Activated naive CD4-positive, alpha-beta T cell treated with anti-CD3 and anti-CD28 coated beads, Interleukin-2, amount 50 U/mL, for 72 hours (primary cell): ENCODE data around the gene CDH18. TPM values are rescaled to one million over a fixed set of nuclear protein-coding genes. Genes with fewer than 3 reads are reported as not detected.

Experiments
- ATAC-seq, 2 donors: fragments of 150-1000 bp; cut with Tn5 transposase; 2 replicates each; pipeline ENCODE4 v1.10.0; 2021; ENCODE audit warnings: mild to moderate bottlenecking in 2 of 2, moderate library complexity in 2 of 2
- DNase-seq, 2 donors: peaks; one replicate each; pipeline ENCODE4 v3.0.0; 2021 to 2022; ENCODE audit warnings: low spot score in 2 of 2
- H3K27ac Mint-ChIP-seq, 2 donors: one replicate each; pipeline ENCODE4 v1.8.0; 2022; ENCODE audit warnings: mild to moderate bottlenecking in 2 of 2, mixed read lengths in 2 of 2
- H3K36me3 Mint-ChIP-seq, 2 donors: one replicate each; pipeline ENCODE4 v1.8.0; 2022; ENCODE audit warnings: mixed read lengths in 2 of 2
- H3K9me3 Mint-ChIP-seq, 2 donors: one replicate each; pipeline ENCODE4 v1.8.0; 2022; ENCODE audit warnings: mixed read lengths in 2 of 2
- total RNA-seq, 2 donors: library from RNA; stranded (reverse); gene quantifications; one replicate each; pipeline ENCODE4 v1.2.3, GENCODE V29; 2022

The CDH18 gene
- total RNA-seq, 2 donors from 2014 or later = not detected

GRCh38 chr5:19959830-19960384 lies 28.1 kb downstream of the CDH18 start:
- no peak overlapping the region for H3K27ac Mint-ChIP-seq

DNA sequence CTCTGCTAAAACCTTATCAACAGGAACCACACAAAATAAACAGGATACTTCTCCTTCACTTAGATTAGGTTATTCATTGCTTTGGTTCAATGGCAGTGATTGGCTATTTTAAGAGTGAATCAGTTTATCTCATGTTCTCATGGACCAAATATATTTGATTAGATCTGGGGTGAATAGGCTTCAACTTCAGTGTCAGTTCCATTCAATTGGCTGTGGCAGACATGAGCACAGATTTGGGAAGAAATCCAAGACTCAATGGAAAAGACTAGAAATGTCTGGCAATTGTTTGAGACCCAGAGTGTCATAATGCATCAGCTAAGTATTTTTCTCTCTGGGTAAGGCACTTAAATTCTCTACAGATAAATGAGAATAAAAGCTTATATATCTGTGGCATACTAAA lies 37.1 kb downstream of the CDH18 start:
- no peak for ATAC-seq
- no peak overlapping the region for H3K27ac Mint-ChIP-seq

More at GRCh38 chr5:19959830-19960384, 28.1 kb downstream of the CDH18 start:
- DNase-seq (no peak), ATAC-seq (no peak)
- H3K9me3 Mint-ChIP-seq = peaks cover 18% of the 10 kb centered on the region in 2 donors
- H3K36me3 Mint-ChIP-seq = no peaks in the 10 kb centered on the region

DNA sequence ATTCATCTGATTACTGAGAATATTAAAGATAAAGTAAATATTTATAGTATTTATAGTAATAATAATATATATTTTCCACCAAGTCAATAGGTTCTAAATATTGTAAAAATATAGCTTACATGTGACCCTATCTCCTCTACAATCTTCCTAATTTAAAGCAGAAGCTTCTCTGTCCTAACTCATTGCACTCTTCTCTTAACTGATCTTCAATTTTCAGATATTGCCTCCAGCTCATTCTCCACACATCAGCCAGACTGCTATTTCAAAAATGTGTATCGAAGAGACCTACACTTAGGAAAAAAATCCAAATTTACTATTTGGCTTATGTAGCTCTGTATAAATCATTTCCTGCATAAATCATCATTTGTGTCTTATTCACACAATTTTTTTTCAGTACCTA lies 47.8 kb downstream of the CDH18 start:
- H3K9me3 Mint-ChIP-seq = peaks cover 9 to 13% of the 10 kb centered on the region in 2 donors
- DNase-seq = no peak
- ATAC-seq = no peak
- no peaks in the 10 kb centered on the region for H3K36me3 Mint-ChIP-seq
- H3K27ac Mint-ChIP-seq = no peak overlapping the region

More for the DNA sequence above, 37.1 kb downstream of the CDH18 start:
- no peak for DNase-seq
- H3K36me3 Mint-ChIP-seq = no peaks in the 10 kb centered on the region
- peaks cover 4 to 7% of the 10 kb centered on the region in 2 donors for H3K9me3 Mint-ChIP-seq

DNA sequence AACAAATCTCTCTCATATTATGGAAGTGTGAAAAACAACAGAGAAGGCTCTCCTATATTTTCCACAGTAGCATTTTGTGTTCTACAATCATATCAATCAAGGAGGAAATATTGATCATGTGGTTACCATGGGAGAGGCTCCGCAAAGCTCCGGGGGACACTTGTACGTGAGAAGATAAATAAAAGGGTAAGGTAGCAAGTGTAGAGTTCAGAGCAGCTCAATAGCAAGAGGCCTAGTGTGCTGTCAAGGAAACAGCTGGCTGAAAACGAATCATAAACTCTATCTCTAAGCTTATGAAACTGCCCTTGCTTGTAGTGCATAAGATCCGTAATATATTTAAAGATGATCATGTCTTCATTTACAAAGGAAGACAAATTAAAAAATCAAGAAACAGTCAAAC lies 57.5 kb downstream of the CDH18 start:
- Mint-ChIP-seq H3K36me3 (no peaks in the 10 kb centered on the region), H3K9me3 (peaks cover 13 to 27% of the 10 kb centered on the region in 2 donors), H3K27ac (no peak overlapping the region)
- no peak for DNase-seq
- no peak for ATAC-seq

- H3K36me3 Mint-ChIP-seq = no peaks in the 10 kb centered on the region
- ATAC-seq (peak in 1 of 2 donors; percentile 58), DNase-seq (no peak)
- H3K27ac Mint-ChIP-seq = no peak overlapping the region
- H3K9me3 Mint-ChIP-seq = peaks cover 9 to 32% of the 10 kb centered on the region in 2 donors
Measured at GRCh38 chr5:19928562-19929421, 59.2 kb downstream of the CDH18 start.

- no peak for ATAC-seq
- Mint-ChIP-seq H3K9me3 (peaks cover 10 to 28% of the 10 kb centered on the region in 2 donors), H3K36me3 (no peaks in the 10 kb centered on the region), H3K27ac (no peak overlapping the region)
- no peak for DNase-seq
Measured at GRCh38 chr5:19927919-19928318, 60.1 kb downstream of the CDH18 start.

GRCh38 chr5:19927170-19927569 lies 60.8 kb downstream of the CDH18 start:
- DNase-seq = no peak
- Mint-ChIP-seq H3K27ac (no peak overlapping the region), H3K9me3 (peaks cover 7 to 31% of the 10 kb centered on the region in 2 donors), H3K36me3 (no peaks in the 10 kb centered on the region)
- ATAC-seq = no peak

DNA sequence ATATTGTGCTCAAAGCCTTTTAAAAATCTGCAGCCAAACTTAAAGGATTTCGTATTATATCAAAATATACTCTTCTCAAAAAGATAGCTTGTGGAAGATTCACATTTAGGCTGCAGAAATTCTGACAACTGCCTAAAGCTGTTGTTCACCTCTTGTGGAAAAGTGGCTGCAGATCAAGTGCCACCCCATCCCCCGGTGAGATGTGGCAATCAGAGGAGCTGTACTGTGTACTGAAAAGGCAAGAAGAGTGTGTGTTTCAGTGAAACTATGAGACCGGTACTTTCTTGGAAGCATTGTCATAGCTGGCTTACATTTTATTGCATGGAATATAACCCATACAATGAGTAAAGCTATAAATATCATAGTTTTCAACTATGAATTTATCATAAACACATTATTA lies 64.3 kb downstream of the CDH18 start:
- DNase-seq = no peak
- peaks cover 5 to 17% of the 10 kb centered on the region in 2 donors for H3K9me3 Mint-ChIP-seq
- no peak overlapping the region for H3K27ac Mint-ChIP-seq
- ATAC-seq = no peak
- H3K36me3 Mint-ChIP-seq = no peaks in the 10 kb centered on the region

GRCh38 chr5:19920761-19921160 lies 67.2 kb downstream of the CDH18 start:
- no peaks in the 10 kb centered on the region for H3K36me3 Mint-ChIP-seq
- DNase-seq = no peak
- no peak overlapping the region for H3K27ac Mint-ChIP-seq
- no peak for ATAC-seq
- peaks cover 18 to 28% of the 10 kb centered on the region in 2 donors for H3K9me3 Mint-ChIP-seq

DNA sequence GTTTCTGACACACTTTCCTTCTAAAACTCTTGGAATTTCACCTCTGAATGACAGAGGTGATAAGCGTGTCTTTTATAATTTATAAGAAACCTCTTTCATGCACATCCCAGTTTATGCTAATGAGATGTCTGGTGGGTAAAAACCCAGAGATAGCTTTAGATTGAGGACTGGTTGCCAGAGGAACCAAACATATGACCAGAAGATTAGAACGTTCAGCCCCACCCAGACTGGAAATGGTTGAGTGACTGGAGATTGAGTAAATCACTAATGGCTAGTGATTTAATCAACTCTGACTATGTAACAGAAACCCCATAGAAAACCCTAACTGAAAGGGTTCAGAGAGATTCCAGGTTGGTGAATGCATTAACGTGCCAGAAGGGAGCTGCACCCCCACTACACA lies 69.2 kb downstream of the CDH18 start:
- Mint-ChIP-seq H3K9me3 (peaks cover 18 to 21% of the 10 kb centered on the region in 2 donors), H3K27ac (no peak overlapping the region), H3K36me3 (no peaks in the 10 kb centered on the region)
- ATAC-seq (no peak), DNase-seq (no peak)

- no peak overlapping the region for H3K27ac Mint-ChIP-seq
- H3K9me3 Mint-ChIP-seq = peaks cover 15 to 27% of the 10 kb centered on the region in 2 donors
- no peak for DNase-seq
- no peaks in the 10 kb centered on the region for H3K36me3 Mint-ChIP-seq
- no peak for ATAC-seq
Measured at GRCh38 chr5:19917588-19918122, 70.3 kb downstream of the CDH18 start.

DNA sequence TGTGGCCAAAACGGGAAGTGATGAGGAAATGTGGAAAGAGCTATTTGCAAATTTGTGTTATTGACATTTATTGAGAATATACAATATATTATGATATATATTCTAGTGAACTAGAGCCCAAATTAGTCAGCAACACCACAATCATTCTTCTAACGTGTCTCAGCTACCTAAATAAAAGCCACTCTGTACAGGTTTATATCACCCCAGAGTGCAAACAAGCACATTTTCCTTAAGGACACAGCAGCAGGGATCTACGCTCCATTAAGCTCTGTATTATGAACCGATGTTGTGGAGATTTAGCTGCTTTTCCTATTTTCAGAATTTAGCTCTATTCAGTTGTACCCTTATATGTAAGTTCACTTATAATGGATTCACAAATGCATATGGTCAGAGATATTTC lies 77.9 kb downstream of the CDH18 start:
- peaks cover 21 to 32% of the 10 kb centered on the region in 2 donors for H3K9me3 Mint-ChIP-seq
- H3K36me3 Mint-ChIP-seq = no peaks in the 10 kb centered on the region
- no peak for ATAC-seq
- DNase-seq = no peak
- H3K27ac Mint-ChIP-seq = no peak overlapping the region

- DNase-seq (no peak), ATAC-seq (no peak)
- Mint-ChIP-seq H3K27ac (no peak overlapping the region), H3K9me3 (peaks cover 3 to 12% of the 10 kb centered on the region in 2 donors), H3K36me3 (no peaks in the 10 kb centered on the region)
Measured at GRCh38 chr5:19904766-19905165, 83.2 kb downstream of the CDH18 start.

GRCh38 chr5:19903611-19904010 lies 84.4 kb downstream of the CDH18 start:
- Mint-ChIP-seq H3K9me3 (peaks cover 5 to 15% of the 10 kb centered on the region in 2 donors), H3K27ac (no peak overlapping the region), H3K36me3 (no peaks in the 10 kb centered on the region)
- ATAC-seq (no peak), DNase-seq (no peak)

DNA sequence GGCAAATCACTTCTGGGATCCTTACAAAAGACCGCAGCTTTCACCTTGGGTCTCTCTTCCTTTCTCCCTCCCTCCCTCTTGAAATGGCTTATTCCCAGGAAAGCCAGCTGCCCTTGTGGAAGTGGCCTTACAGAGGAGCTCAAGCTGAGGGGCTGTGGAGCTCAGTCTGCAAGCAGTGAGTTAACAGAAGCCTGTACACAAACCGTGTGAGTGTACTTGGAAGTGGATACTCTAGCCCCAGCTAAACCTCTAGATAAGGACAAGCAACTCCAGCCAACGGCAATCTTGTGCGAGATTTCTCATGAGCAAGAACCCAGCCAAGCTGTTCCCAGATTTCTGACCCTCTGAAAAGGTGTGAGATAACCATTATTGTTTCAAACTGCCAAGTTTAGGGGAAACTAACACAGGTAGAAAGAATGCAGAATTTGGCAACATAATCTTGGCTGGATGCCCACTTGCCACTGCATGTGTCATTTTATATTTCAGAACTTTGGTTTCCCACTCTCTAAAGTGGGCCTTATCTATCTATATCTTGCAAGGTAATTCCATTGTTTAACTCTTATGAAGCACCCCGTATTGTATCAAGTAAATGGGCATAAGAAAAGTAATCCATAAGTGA lies 85.6 kb downstream of the CDH18 start:
- H3K9me3 Mint-ChIP-seq = peaks cover 5 to 15% of the 10 kb centered on the region in 2 donors
- no peak overlapping the region for H3K27ac Mint-ChIP-seq
- DNase-seq = no peak
- H3K36me3 Mint-ChIP-seq = no peaks in the 10 kb centered on the region
- ATAC-seq = no peak

DNA sequence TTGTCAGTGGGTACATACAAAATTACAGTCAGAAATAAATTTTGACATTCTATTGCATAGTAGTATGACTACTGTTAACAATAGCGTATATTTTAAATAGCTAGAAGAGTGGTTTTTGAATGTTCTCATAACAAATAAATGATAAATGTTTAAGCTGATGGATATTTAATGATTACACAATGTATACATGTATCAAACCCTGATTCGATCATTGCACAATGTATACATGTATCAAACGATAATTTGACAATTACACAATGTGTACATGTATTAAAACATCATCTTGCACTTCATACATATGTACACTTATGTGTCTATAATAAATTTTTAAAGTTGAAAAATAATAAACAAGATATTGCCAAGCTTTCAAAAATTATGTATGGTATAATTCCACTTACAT lies 87.7 kb downstream of the CDH18 start:
- H3K36me3 Mint-ChIP-seq = no peaks in the 10 kb centered on the region
- peaks cover 10 to 19% of the 10 kb centered on the region in 2 donors for H3K9me3 Mint-ChIP-seq
- ATAC-seq = no peak
- DNase-seq = no peak
- no peak overlapping the region for H3K27ac Mint-ChIP-seq

GRCh38 chr5:19891658-19892057 lies 96.3 kb downstream of the CDH18 start:
- Mint-ChIP-seq H3K9me3 (peaks cover 14 to 18% of the 10 kb centered on the region in 2 donors), H3K36me3 (no peaks in the 10 kb centered on the region), H3K27ac (no peak overlapping the region)
- DNase-seq = no peak
- no peak for ATAC-seq
